ENCODE measurements around the gene SQSTM1.

SQSTM1 gene

DNA sequence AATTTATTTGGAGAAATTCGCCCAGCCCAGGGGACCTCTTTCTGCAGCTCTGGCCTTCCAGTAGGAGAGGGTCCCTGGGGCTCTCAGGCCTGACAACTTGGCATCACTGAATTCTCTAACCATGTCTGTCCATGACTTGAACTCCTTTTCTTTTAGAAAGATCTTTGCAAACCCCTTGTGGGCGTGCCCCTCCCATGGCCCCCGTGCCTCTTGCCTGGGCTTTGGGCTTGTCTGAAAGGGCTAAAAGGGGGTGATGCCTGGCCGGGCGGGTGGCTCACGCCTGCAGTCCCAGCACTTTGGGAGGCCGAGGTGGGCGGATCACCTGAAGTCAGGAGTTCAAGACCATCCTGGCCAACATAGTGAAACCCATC is 3.2 kb upstream of the SQSTM1 start:
- CTCF ChIA-PET = interaction anchor here (0.5 to 0.6 kb wide), 2 partner anchors 85 to 113 kb away, joined by 4 read pairs; partner anchors contain the start of gene MAML1
- H3K27ac ChIP-seq = peak overlapping the region; percentile 95
- DNase-seq (ENCODE audit: low spot score) = no peak
- POLR2A ChIA-PET (ENCODE audit: low non-redundant PET) = no interaction called here
- TF ChIP-seq, protein P1, sequence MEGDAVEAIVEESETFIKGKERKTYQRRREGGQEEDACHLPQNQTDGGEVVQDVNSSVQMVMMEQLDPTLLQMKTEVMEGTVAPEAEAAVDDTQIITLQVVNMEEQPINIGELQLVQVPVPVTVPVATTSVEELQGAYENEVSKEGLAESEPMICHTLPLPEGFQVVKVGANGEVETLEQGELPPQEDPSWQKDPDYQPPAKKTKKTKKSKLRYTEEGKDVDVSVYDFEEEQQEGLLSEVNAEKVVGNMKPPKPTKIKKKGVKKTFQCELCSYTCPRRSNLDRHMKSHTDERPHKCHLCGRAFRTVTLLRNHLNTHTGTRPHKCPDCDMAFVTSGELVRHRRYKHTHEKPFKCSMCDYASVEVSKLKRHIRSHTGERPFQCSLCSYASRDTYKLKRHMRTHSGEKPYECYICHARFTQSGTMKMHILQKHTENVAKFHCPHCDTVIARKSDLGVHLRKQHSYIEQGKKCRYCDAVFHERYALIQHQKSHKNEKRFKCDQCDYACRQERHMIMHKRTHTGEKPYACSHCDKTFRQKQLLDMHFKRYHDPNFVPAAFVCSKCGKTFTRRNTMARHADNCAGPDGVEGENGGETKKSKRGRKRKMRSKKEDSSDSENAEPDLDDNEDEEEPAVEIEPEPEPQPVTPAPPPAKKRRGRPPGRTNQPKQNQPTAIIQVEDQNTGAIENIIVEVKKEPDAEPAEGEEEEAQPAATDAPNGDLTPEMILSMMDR (conservative IDR thresholded peaks at IDR 0.05; ENCODE audit: low read depth) = no peak

DNA sequence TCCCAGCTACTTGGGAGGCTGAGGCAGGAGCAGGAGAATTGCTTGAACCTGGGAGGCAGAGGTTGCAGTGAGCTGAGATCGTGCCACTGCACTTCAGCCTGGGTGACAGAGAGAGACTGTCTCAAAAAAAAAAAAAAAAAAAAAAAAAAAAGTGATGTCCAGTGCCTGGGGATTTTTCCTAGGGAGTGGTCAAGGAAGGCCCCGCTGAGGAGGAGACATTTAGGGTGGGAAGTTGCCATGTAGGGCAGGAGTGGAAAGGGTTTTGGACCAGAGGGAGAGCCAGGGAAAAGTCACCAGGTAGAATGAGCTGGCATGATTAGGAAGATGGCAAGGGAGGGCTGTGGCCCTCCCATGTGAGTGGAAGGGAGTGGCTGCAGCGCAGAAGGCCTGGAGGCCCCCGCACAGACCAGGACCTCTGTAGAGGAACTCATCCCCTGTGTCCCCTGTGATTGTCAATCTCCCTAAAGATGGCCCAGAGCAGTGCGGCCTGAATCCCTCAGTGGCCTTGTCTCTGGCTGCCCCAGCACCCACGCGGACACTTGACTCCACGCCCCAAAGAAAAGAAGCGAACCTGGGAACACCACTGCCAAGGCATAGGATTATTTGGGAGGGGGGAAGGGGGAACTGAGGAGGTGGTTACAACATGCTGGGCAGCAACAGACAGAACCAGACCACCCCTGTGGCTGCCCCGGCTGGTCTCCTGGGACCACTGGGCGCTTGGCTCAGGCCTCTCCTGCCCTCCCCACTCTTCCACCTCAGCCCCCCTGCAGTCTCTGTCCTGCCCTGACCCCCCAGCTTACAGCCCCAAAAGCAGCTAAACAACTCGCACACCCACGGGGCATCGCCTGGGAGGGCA is 2.6 kb upstream of the SQSTM1 start:
- CTCF ChIA-PET = interaction anchor here (0.6 kb wide), 1 partner anchor 86 kb away, joined by 4 read pairs; the partner anchor contains the start of gene MAML1
- TF ChIP-seq, protein P1 (conservative IDR thresholded peaks at IDR 0.05; ENCODE audit: low read depth) = no peak
- POLR2A ChIA-PET (ENCODE audit: low non-redundant PET) = interaction anchor here (1.2 kb wide), 1 partner anchor 13 kb away, joined by 12 read pairs; no protein-coding TSS in a partner anchor
- no peak for DNase-seq (ENCODE audit: low spot score)
- H3K27ac ChIP-seq = peak overlapping the region; percentile 95

DNA sequence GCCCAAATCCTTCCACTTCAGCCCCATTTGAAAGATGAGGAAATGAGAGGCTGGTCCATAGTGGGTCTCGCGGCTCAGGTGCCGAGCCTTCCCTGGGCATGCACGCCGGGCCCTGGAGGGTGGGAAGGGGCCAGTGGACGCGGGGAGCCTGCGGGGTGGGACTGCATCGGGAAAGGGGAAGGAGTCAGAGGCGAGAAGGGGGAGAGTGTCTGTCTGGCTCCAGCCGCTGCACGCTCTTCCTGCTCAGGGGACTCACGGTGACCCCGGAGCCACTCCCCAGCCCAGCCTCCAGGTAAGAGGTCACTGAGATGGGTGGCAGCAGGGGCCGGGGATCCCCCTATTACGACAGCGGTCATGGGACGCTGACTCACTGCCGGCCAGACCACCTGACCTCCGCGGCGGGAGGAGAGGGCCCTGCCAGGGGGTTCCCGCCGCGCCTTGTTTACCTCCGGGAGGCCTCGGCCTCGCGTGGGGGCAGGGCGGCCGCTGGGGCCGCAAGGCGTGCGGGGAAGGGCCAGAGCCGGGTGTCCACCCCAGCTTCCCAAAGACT is 1.9 kb upstream of the SQSTM1 start:
- TF ChIP-seq, protein P1 (conservative IDR thresholded peaks at IDR 0.05; ENCODE audit: low read depth) = no peak
- peak; percentile 97 for DNase-seq (ENCODE audit: low spot score)
- CTCF ChIA-PET = no interaction called here
- H3K27ac ChIP-seq = peak overlapping the region; percentile 95
- POLR2A ChIA-PET (ENCODE audit: low non-redundant PET) = interaction anchor here (0.6 to 1.2 kb wide), 2 partner anchors 8 to 14 kb away, joined by 3 to 12 read pairs; no protein-coding TSS in a partner anchor

- TF ChIP-seq, protein P1 (conservative IDR thresholded peaks at IDR 0.05; ENCODE audit: low read depth) = no peak
- ChIA-PET POLR2A (ENCODE audit: low non-redundant PET) (interaction anchor here (0.6 to 1.3 kb wide), 4 partner anchors 9 to 15 kb away, joined by 3 to 12 read pairs (median 5); no protein-coding TSS in a partner anchor), CTCF (interaction anchor here (0.5 to 0.7 kb wide), 3 partner anchors 23 to 271 kb away, joined by 3 read pairs; no protein-coding TSS in a partner anchor)
- H3K27ac ChIP-seq = peak overlapping the region; percentile 95
- DNase-seq (ENCODE audit: low spot score) = peak; percentile 60
These were observed 1.2 kb upstream of the SQSTM1 start for GRCh38 chr5:179819296-179820126.

DNA sequence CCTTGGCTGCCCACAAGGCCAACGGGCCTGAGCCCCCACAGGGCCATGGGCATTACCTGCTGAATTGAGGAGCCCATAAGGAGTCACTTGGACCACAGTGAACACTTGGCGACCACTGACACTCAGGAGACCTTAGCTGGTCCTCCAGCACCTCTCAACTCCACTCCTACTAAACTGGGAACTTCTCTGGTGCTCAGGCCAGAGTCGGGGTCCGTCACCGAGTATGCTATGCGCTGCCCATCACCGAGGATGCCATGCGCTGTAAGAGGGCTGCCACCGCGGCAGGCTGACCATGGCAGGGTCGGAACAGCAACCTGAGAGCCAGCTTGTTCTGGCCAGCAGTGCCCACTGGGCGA is 600 bp upstream of the SQSTM1 start:
- ChIA-PET CTCF (interaction anchor here (0.5 to 0.7 kb wide), 3 partner anchors 23 to 270 kb away, joined by 3 read pairs; no protein-coding TSS in a partner anchor), POLR2A (ENCODE audit: low non-redundant PET) (interaction anchor here (0.6 to 1.3 kb wide), 3 partner anchors 9 to 88 kb away, joined by 3 to 7 read pairs (median 3); no protein-coding TSS in a partner anchor)
- DNase-seq (ENCODE audit: low spot score) = no peak
- TF ChIP-seq, protein P1 (conservative IDR thresholded peaks at IDR 0.05; ENCODE audit: low read depth) = no peak
- H3K27ac ChIP-seq = peak overlapping the region; percentile 95
